HG03378 (cell line): ENCODE results near the gene TBL1X.
"Not testable (repeated sequence)": the region's sequence is repeated elsewhere in the genome, so short reads cannot be mapped to it uniquely, and the experiment has no call there.

Source experiments
- ATAC-seq: cut with Tn5 transposase; IDR thresholded peaks from one replicate; pipeline ENCODE4 v1.9.1; 2021; ENCODE audit warnings: mild to moderate bottlenecking, moderate library complexity; ENCODE audit not compliant: unreplicated experiment

TBL1X gene

GRCh38 chrX:9458516-9459078, 6.3 kb upstream of the TBL1X start:
- ATAC-seq = no peak

GRCh38 chrX:9459186-9459748, 5.6 kb upstream of the TBL1X start:
- ATAC-seq = no peak

GRCh38 chrX:9461087-9461486, 3.8 kb upstream of the TBL1X start:
- ATAC-seq = no peak

- peak; percentile 10 for ATAC-seq
Observed at GRCh38 chrX:9462456-9462855, 2.4 kb upstream of the TBL1X start.

GRCh38 chrX:9465380-9466123, 694 bp downstream of the TBL1X start:
- no peak for ATAC-seq

GRCh38 chrX:9466124-9466495, 1.3 kb downstream of the TBL1X start:
- no peak for ATAC-seq

GRCh38 chrX:9466736-9467135, 1.9 kb downstream of the TBL1X start:
- ATAC-seq = no peak

- ATAC-seq = no peak
Observed at GRCh38 chrX:9467146-9467545, 2.3 kb downstream of the TBL1X start.

- no peak for ATAC-seq
Observed at GRCh38 chrX:9467751-9468150, 2.9 kb downstream of the TBL1X start.

- no peak for ATAC-seq
Observed at GRCh38 chrX:9471571-9471985, 6.7 kb downstream of the TBL1X start.

- no peak for ATAC-seq
Observed at GRCh38 chrX:9473708-9474107, 8.8 kb downstream of the TBL1X start.

GRCh38 chrX:9475417-9475816, 10.6 kb downstream of the TBL1X start:
- not testable (repeated sequence) for ATAC-seq

GRCh38 chrX:9475984-9476383, 11.1 kb downstream of the TBL1X start:
- ATAC-seq = no peak

- ATAC-seq = no peak
Observed at GRCh38 chrX:9476810-9477575, 12.1 kb downstream of the TBL1X start.

GRCh38 chrX:9482408-9482807, 17.6 kb downstream of the TBL1X start:
- ATAC-seq = no peak

GRCh38 chrX:9482837-9483236, 18.0 kb downstream of the TBL1X start:
- no peak for ATAC-seq

GRCh38 chrX:9483376-9483775, 18.5 kb downstream of the TBL1X start:
- no peak for ATAC-seq

GRCh38 chrX:9486786-9487387, 22.0 kb downstream of the TBL1X start:
- ATAC-seq = no peak

GRCh38 chrX:9488586-9488985, 23.7 kb downstream of the TBL1X start:
- no peak for ATAC-seq

GRCh38 chrX:9489234-9489633, 24.4 kb downstream of the TBL1X start:
- ATAC-seq = no peak

- no peak for ATAC-seq
Observed at GRCh38 chrX:9492901-9493300, 28.0 kb downstream of the TBL1X start.
